Bronchial epithelial cell (primary cell): ENCODE data around the gene ANKRD63. TPM values are rescaled to one million over a fixed set of nuclear protein-coding genes. Genes with fewer than 3 reads are reported as not detected.

Experiments
- DNase-seq: peaks from one replicate; pipeline ENCODE4 v3.0.0-alpha.2; 2010; ENCODE audit warnings: low read depth
- FAIRE-seq: peaks from 2 replicates; lab custom pipeline; 2011; peaks lifted over from hg19 to GRCh38; lab: Jason Lieb, UNC
- H3K27me3 ChIP-seq: 2 replicates; pipeline ENCODE4 v1.5.1; 2011; ENCODE audit warnings: low read length; ENCODE audit not compliant: control insufficient read depth, insufficient read depth
- H3K36me3 ChIP-seq: 2 replicates; pipeline ENCODE4 v1.5.1; 2011; ENCODE audit warnings: low read length; ENCODE audit not compliant: control insufficient read depth, insufficient read depth
- H3K4me3 ChIP-seq: 2 replicates; pipeline ENCODE4 v1.5.1; 2011; ENCODE audit warnings: mild to moderate bottlenecking, low read depth, low read length, control low read depth
- CTCF ChIP-seq: IDR thresholded peaks from 2 replicates; pipeline ENCODE4 v1.5.1; 2011; ENCODE audit warnings: mild to moderate bottlenecking, moderate library complexity, low read length, control low read depth, inconsistent platforms; ENCODE audit not compliant: insufficient read depth, severe bottlenecking
- total RNA-seq: library from RNA; depleted of rRNA; stranded (reverse); fragments of >200 nt; gene quantifications from 2 replicates; pipeline ENCODE4 v1.2.1, GENCODE V29; 2014

The ANKRD63 gene
- total RNA-seq, 1 donor from 2014 or later, result not detected

GRCh38 chr15:40233727-40234577 lies 48.9 kb downstream of the ANKRD63 start:
- FAIRE-seq, result no peak
- peak; percentile 78 for DNase-seq
- H3K4me3 ChIP-seq, result no peak overlapping the region
- no peak for TF ChIP-seq CTCF
- H3K36me3 ChIP-seq, result no peaks in the 10 kb centered on the region
- no peaks in the 10 kb centered on the region for H3K27me3 ChIP-seq

GRCh38 chr15:40232625-40233070 lies 50.2 kb downstream of the ANKRD63 start:
- DNase-seq, result peak; percentile 28
- no peaks in the 10 kb centered on the region for H3K27me3 ChIP-seq
- H3K36me3 ChIP-seq, result no peaks in the 10 kb centered on the region
- TF ChIP-seq CTCF, result no peak
- H3K4me3 ChIP-seq, result no peak overlapping the region
- no peak for FAIRE-seq

Other genes starting within 250 kb of the ANKRD63 start
- 95.8 and 176 TPM in 2 replicates for gene SRP14, start 243.9 kb downstream of the ANKRD63 start, total RNA-seq
- gene BMF, start 174.2 kb downstream of the ANKRD63 start, total RNA-seq, result 1.4 and 1.6 TPM in 2 replicates
- 0.79 and 0.90 TPM in 2 replicates for gene BUB1B, start 122.0 kb downstream of the ANKRD63 start, total RNA-seq
- 11.6 and 11.8 TPM in 2 replicates for gene PAK6, start 44.0 kb downstream of the ANKRD63 start, total RNA-seq
- not detected in 2 replicates for gene PLCB2, start 24.9 kb upstream of the ANKRD63 start, total RNA-seq
- gene INAFM2, start 40.6 kb upstream of the ANKRD63 start, total RNA-seq, result 6.3 and 6.8 TPM in 2 replicates
- gene CCDC9B, start 57.9 kb upstream of the ANKRD63 start, total RNA-seq, result 12.1 and 17.3 TPM in 2 replicates
- gene PHGR1, start 68.0 kb upstream of the ANKRD63 start, total RNA-seq, result not detected in 2 replicates
- gene DISP2, start 75.2 kb upstream of the ANKRD63 start, total RNA-seq, result under 0.01 TPM in 1 of 2 replicates, not detected in the other
- gene KNSTRN, start 99.7 kb upstream of the ANKRD63 start, total RNA-seq, result 35.6 and 56.9 TPM in 2 replicates
- gene IVD, start 122.7 kb upstream of the ANKRD63 start, total RNA-seq, result 12.4 and 19.6 TPM in 2 replicates
- 4.2 and 6.3 TPM in 2 replicates for gene BAHD1, start 157.9 kb upstream of the ANKRD63 start, total RNA-seq
- gene CHST14, start 187.9 kb upstream of the ANKRD63 start, total RNA-seq, result 1.0 and 1.1 TPM in 2 replicates